Left lung (tissue), 10 donors: ENCODE data around the gene GRIA4. TPM values are rescaled to one million over a fixed set of nuclear protein-coding genes. Genes with fewer than 3 reads are reported as not detected.

Source experiments
- ATAC-seq: fragments of 200-7000 bp; cut with Tn5 transposase; one replicate; pipeline ENCODE4 v1.9.1; 2020; ENCODE audit warnings: moderate library complexity
- DNase-seq, 4 donors: peaks; one replicate each; pipeline ENCODE4 v3.0.0-alpha.2; 2013 to 2020
- H3K27ac ChIP-seq, 2 donors: fragments of 200-600 bp; sonication (generic) in 1 of 2; one replicate each; pipeline versions ENCODE4 v1.5.0 to v1.8.0; 2020 to 2021
- H3K27me3 ChIP-seq, 2 donors: fragments of 200-600 bp; sonication (generic) in 1 of 2; one replicate each; pipeline versions ENCODE4 v1.5.0 to v1.8.0; 2020 to 2021
- H3K36me3 ChIP-seq, 2 donors: fragments of 200-600 bp; sonication (generic) in 1 of 2; one replicate each; pipeline versions ENCODE4 v1.5.0 to v1.8.0; 2020 to 2021
- H3K4me1 ChIP-seq, 2 donors: fragments of 200-600 bp; one replicate each; pipeline ENCODE4 v1.8.0; 2021
- H3K4me3 ChIP-seq, 2 donors: fragments of 200-600 bp; sonication (generic) in 1 of 2; one replicate each; pipeline versions ENCODE4 v1.5.0 to v1.8.0; 2020 to 2021; ENCODE audit warnings: mild to moderate bottlenecking in 1 of 2
- H3K9me3 ChIP-seq, 2 donors: fragments of 200-600 bp; sonication (generic) in 1 of 2; one replicate each; pipeline versions ENCODE4 v1.5.0 to v1.8.0; 2020 to 2021
- CTCF ChIP-seq, 2 donors: fragments of 200-600 bp; sonication (generic) in 1 of 2; IDR thresholded peaks; one replicate each; pipeline versions ENCODE4 v1.5.0 to v1.8.0; 2021; ENCODE audit warnings: antibody characterized with exemption in 2 of 2
- intact Hi-C, 2 donors: fragments of 100-400 bp; cut with DNase I; formaldehyde crosslinking; loops; one replicate each; pipeline versions ENCODE4 v1.11.2 to v1.14.2; 2022
- polyA plus RNA-seq, 6 donors: library from polyadenylated mRNA; unstranded; fragments of 120-200 nt; gene quantifications; one replicate each; pipeline ENCODE4 v1.2.1, GENCODE V29; 2013; ENCODE audit not compliant: insufficient read length in 6 of 6
- total RNA-seq, 2 donors: library from RNA; stranded (reverse); fragmentation: NEBNext Ultra II Directional; extraction: Animal tissue kit (Norgen Biotek cat#: 25700); gene quantifications; one replicate each; pipeline ENCODE4 v1.2.1, GENCODE V29; 2021
- donor health status: DM: no; HTN: yes; CAD: no.
- donor health status: DM: no; HTN: no; CAD: no.

Gene GRIA4
- total and polyA plus RNA-seq, 8 donors: 0.27 to 0.98 (median 0.63) TPM; not detected in 2

DNA sequence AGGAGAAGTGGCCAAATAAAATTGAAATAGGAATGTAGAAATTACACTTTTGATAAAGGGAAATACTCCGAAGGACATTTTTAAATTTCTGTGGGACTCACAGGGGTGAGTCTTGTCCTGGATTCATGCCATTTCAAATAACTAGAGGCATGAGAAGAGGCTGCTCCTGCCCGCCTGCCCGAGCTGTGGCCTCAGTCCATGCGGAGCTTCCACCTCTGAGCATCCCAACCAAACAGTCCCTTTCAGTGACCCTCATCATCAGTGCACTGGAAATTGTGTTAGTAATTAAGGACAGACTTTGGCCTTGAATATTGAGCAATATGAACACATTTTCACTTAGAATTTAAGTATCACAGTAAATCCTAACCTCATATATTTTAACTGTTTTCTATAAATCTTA, 25.6 kb downstream of the GRIA4 start:
- TF ChIP-seq CTCF (IDR thresholded peaks at IDR 0.05): no peak
- DNase-seq (no peak), ATAC-seq (no peak)
- no peaks in the 10 kb centered on the region for H3K27me3 ChIP-seq
- H3K4me1 ChIP-seq: no peaks in the 10 kb centered on the region
- H3K4me3 ChIP-seq: no peak overlapping the region
- no peak overlapping the region for H3K27ac ChIP-seq
- H3K36me3 ChIP-seq: no peaks in the 10 kb centered on the region
- intact Hi-C loops: no loop called here
- H3K9me3 ChIP-seq: no peaks in the 10 kb centered on the region

DNA sequence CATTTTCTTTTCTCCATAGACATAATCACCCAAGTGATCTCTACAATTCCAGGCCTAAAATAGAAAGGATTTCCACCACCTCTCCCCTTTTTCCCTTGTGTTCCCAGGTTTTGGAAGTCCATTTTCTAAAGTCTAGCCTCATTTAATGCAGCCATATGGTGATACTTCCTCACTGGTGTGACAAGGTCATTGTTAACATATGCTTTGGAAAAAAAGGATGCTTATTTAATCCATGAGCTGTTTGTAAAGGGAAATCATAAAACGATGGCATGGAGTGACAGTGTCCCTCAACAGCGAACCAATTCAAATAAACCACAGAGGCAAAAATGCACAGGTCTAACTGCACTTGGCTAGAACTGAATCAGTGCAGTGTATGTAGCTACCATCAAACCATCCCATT, 26.6 kb downstream of the GRIA4 start:
- H3K27ac ChIP-seq: no peak overlapping the region
- no peaks in the 10 kb centered on the region for H3K4me1 ChIP-seq
- H3K27me3 ChIP-seq: no peaks in the 10 kb centered on the region
- intact Hi-C loops: no loop called here
- ATAC-seq (no peak), DNase-seq (no peak)
- no peak overlapping the region for H3K4me3 ChIP-seq
- H3K9me3 ChIP-seq: no peaks in the 10 kb centered on the region
- H3K36me3 ChIP-seq: no peaks in the 10 kb centered on the region
- no peak for TF ChIP-seq CTCF (IDR thresholded peaks at IDR 0.05)

GRCh38 chr11:105639527-105639926, 29.7 kb downstream of the GRIA4 start:
- DNase-seq: no peak
- no peak overlapping the region for H3K27ac ChIP-seq
- intact Hi-C loops: no loop called here
- no peak for TF ChIP-seq CTCF (IDR thresholded peaks at IDR 0.05)
- no peak overlapping the region for H3K4me3 ChIP-seq
- H3K9me3 ChIP-seq: no peaks in the 10 kb centered on the region
- H3K27me3 ChIP-seq: no peaks in the 10 kb centered on the region
- no peak for ATAC-seq
- H3K36me3 ChIP-seq: no peaks in the 10 kb centered on the region
- no peaks in the 10 kb centered on the region for H3K4me1 ChIP-seq

- no peak for TF ChIP-seq CTCF (IDR thresholded peaks at IDR 0.05)
- Histone ChIP-seq H3K36me3 (no peaks in the 10 kb centered on the region), H3K9me3 (no peaks in the 10 kb centered on the region), H3K27ac (no peak overlapping the region), H3K4me3 (no peak overlapping the region), H3K4me1 (no peaks in the 10 kb centered on the region), H3K27me3 (no peaks in the 10 kb centered on the region)
- ATAC-seq: no peak
- intact Hi-C loops: no loop called here
- no peak for DNase-seq
These were observed 31.6 kb downstream of the GRIA4 start for GRCh38 chr11:105641433-105641832.

DNA sequence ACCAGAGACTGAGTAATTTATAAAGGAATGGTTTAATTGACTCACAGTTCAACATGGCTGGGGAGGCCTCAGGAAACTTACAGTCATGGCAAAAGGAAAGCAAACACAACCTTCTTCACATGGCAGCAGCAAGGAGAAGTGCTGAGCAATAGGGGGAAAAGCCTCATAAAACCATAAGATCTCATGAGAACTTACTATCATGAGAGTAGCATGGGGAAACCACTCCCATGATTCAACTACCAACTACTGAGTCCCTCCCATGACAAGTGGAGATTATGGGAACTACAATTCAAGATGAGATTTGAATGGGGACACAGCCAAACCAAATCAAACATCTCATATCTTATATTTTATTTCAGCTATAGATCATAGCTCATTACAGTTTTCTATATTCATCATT, 33.0 kb downstream of the GRIA4 start:
- Histone ChIP-seq H3K27ac (no peak overlapping the region), H3K9me3 (peaks cover 0 to 3% of the 10 kb centered on the region in 2 donors), H3K4me3 (no peak overlapping the region), H3K27me3 (no peaks in the 10 kb centered on the region), H3K36me3 (no peaks in the 10 kb centered on the region), H3K4me1 (no peaks in the 10 kb centered on the region)
- intact Hi-C loops: no loop called here
- ATAC-seq (no peak), DNase-seq (no peak)
- no peak for TF ChIP-seq CTCF (IDR thresholded peaks at IDR 0.05)
